Tibial nerve (tissue), 3 donors: ENCODE measurements around the gene KIF22.

Experiments used
- CTCF ChIP-seq, 5 experiments: fragments of 200-600 bp in 3 of 5; fragments of 450-650 bp in 2 of 5; sonication (generic) in 3 of 5; IDR thresholded peaks; one replicate each; pipeline ENCODE4 v1.5.1; 2016 to 2019; ENCODE audit warnings: antibody characterized with exemption in 5 of 5, mild to moderate bottlenecking in 3 of 5, moderate library complexity in 2 of 5
- POLR2A ChIP-seq, 2 donors: fragments of 450-650 bp; IDR thresholded peaks; one replicate each; pipeline ENCODE4 v1.6.1; 2017; ENCODE audit warnings: antibody characterized with exemption in 2 of 2, mild to moderate bottlenecking in 2 of 2, moderate library complexity in 2 of 2

- TF ChIP-seq CTCF (IDR thresholded peaks at IDR 0.05) (no peak), POLR2A (IDR thresholded peaks at IDR 0.05) (no peak)
These were observed 13.5 kb downstream of the KIF22 start for GRCh38 chr16:29804020-29804419.
